ENCODE results near the gene RETREG1.

Gene RETREG1

DNA sequence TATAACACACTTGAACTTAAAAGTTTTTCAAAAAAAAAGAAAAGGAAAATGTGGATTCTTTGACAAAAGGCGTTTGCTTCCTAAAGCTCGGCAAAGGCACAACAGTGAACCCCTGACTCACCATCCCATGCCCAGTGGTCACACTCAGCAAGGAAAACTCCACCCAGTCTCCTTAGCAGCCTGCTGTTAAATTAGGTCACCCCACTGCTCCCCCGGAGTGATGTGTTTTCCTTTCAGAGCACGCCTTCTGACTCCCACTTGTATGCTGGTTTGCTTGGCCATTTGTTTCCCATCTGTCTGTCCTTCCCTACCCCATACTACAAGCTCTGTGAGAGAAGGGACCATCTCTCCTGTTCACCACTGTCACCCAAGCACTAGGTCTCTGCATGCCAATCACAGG lies 23.8 kb downstream of the RETREG1 start:
- no peak overlapping the region for H3K27ac ChIP-seq (ENCODE audit: low read length)
- H3K36me3 ChIP-seq (ENCODE audit: control insufficient read depth in 1 of 2, insufficient read depth in 2 of 2, low read length in 2 of 2) = no peaks in the 10 kb centered on the region
- no peaks in the 10 kb centered on the region for H3K4me1 ChIP-seq (ENCODE audit: control insufficient read depth in 1 of 2, insufficient read depth in 2 of 2, low read length in 2 of 2)
- no peak overlapping the region for H3K4me3 ChIP-seq (ENCODE audit: low read depth in 1 of 2, low read length in 2 of 2)
- H3K27me3 ChIP-seq (ENCODE audit: low read depth, low read length) = no peaks in the 10 kb centered on the region
- no peaks in the 10 kb centered on the region for H3K9me3 ChIP-seq (ENCODE audit: control insufficient read depth in 1 of 2, low read length in 2 of 2)

DNA sequence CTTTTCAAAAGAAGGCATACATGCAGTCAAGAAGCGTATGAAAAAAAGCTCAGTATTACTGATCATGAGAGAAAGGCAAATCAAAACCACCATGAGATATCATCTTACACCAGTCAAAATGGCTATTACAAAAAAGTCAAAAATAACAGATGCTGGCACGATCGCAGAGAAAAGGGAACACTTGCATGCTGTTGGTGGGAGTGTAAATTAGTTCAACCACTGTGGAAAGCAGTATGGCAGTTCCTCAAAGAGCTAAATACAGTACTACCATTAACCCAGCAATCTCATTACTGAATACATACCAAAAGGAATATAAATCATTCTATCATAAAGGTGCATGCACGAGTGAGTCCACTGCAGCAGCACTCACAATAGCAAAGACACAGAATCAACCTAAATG lies 24.5 kb downstream of the RETREG1 start:
- no peak overlapping the region for H3K4me3 ChIP-seq (ENCODE audit: low read depth in 1 of 2, low read length in 2 of 2)

DNA sequence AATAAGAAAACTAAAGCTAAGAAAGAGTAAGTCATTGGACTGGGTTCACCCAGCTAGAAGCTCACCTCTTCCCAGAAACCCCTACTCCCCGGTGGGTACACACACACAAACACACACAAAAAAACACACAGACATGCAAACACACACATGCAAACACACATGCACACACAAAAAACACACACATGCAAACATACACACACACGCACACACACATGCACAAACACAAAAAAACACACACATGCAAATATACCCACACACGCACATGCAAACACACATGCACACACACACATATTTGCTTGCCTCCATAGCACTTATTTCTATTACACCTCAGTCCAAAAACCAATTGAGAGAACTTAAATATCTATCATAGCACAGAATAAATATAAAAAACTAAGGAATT lies 26.1 kb downstream of the RETREG1 start:
- H3K4me1 ChIP-seq (ENCODE audit: control insufficient read depth in 1 of 2, insufficient read depth in 2 of 2, low read length in 2 of 2) = no peaks in the 10 kb centered on the region
- no peaks in the 10 kb centered on the region for H3K36me3 ChIP-seq (ENCODE audit: control insufficient read depth in 1 of 2, insufficient read depth in 2 of 2, low read length in 2 of 2)
- no peaks in the 10 kb centered on the region for H3K9me3 ChIP-seq (ENCODE audit: control insufficient read depth in 1 of 2, low read length in 2 of 2)
- no peaks in the 10 kb centered on the region for H3K27me3 ChIP-seq (ENCODE audit: low read depth, low read length)
- no peak overlapping the region for H3K27ac ChIP-seq (ENCODE audit: low read length)
- H3K4me3 ChIP-seq (ENCODE audit: low read depth in 1 of 2, low read length in 2 of 2) = no peak overlapping the region

More for the DNA sequence above, 24.5 kb downstream of the RETREG1 start:
- no peak overlapping the region for H3K27ac ChIP-seq (ENCODE audit: low read length)
- H3K27me3 ChIP-seq (ENCODE audit: low read depth, low read length) = no peaks in the 10 kb centered on the region
- no peaks in the 10 kb centered on the region for H3K36me3 ChIP-seq (ENCODE audit: control insufficient read depth in 1 of 2, insufficient read depth in 2 of 2, low read length in 2 of 2)
- H3K9me3 ChIP-seq (ENCODE audit: control insufficient read depth in 1 of 2, low read length in 2 of 2) = no peaks in the 10 kb centered on the region
- H3K4me1 ChIP-seq (ENCODE audit: control insufficient read depth in 1 of 2, insufficient read depth in 2 of 2, low read length in 2 of 2) = no peaks in the 10 kb centered on the region

DNA sequence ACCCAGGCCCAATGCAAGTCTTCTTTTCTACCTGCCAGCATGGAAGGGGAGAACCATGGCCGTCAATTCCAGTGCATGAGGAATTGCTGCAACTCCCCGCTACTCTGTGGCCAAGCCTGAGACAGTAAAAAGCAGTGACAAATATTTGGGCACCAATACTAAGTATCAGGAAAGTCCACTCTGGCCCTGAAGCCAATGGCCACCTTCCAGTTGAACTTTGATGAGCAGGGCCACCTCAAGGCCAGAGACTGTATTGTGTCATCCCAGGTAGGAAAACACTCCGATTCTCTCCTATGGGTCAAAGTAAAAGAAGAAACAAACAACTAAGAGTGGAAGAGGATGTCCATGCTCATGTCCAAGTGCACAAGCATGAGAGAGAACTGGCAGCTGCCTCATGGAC lies 27.1 kb downstream of the RETREG1 start:
- Histone ChIP-seq H3K9me3 (ENCODE audit: control insufficient read depth in 1 of 2, low read length in 2 of 2) (no peaks in the 10 kb centered on the region), H3K27me3 (ENCODE audit: low read depth, low read length) (no peaks in the 10 kb centered on the region), H3K4me3 (ENCODE audit: low read depth in 1 of 2, low read length in 2 of 2) (no peak overlapping the region), H3K4me1 (ENCODE audit: control insufficient read depth in 1 of 2, insufficient read depth in 2 of 2, low read length in 2 of 2) (no peaks in the 10 kb centered on the region), H3K27ac (ENCODE audit: low read length) (no peak overlapping the region), H3K36me3 (ENCODE audit: control insufficient read depth in 1 of 2, insufficient read depth in 2 of 2, low read length in 2 of 2) (no peaks in the 10 kb centered on the region)

DNA sequence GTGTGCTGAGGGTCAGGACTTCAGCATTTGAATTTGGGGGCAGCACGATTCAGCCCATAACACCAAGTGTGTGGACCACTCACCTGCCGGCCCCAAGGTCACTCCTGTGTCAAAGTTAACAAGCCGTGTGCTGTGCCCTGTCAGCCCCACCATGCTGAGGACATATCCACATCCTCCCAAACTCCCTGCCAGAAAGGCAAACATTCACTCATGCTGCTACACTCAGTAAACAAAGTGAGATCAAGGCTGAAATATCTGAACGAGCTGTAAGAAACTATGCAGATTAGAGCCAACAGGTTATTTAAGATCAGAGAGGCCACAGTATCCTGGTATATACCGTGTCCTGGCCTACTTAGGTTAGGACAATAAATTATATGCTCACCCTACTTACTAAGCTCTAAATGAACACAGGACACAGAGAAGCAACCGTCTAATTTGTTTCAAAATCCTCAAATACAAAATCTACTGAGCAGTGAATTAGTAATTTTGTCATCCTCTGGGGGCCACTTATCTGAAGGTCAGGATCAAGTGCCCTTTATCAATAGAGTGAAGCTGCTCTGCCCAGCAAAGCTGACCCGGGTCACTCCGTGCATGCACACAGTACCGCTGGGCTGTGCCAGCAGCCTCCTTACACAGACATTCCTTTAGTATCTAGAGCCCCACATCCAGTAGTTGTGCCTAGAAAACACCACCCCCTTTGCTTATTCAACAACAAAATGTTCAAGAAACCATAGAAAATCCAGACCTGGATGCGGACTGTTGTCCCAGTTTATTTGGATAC lies 28.2 kb downstream of the RETREG1 start:
- H3K9me3 ChIP-seq (ENCODE audit: control insufficient read depth in 1 of 2, low read length in 2 of 2) = no peaks in the 10 kb centered on the region
- no peaks in the 10 kb centered on the region for H3K27me3 ChIP-seq (ENCODE audit: low read depth, low read length)
- no peaks in the 10 kb centered on the region for H3K36me3 ChIP-seq (ENCODE audit: control insufficient read depth in 1 of 2, insufficient read depth in 2 of 2, low read length in 2 of 2)
- H3K27ac ChIP-seq (ENCODE audit: low read length) = no peak overlapping the region
- no peak overlapping the region for H3K4me3 ChIP-seq (ENCODE audit: low read depth in 1 of 2, low read length in 2 of 2)
- no peaks in the 10 kb centered on the region for H3K4me1 ChIP-seq (ENCODE audit: control insufficient read depth in 1 of 2, insufficient read depth in 2 of 2, low read length in 2 of 2)

DNA sequence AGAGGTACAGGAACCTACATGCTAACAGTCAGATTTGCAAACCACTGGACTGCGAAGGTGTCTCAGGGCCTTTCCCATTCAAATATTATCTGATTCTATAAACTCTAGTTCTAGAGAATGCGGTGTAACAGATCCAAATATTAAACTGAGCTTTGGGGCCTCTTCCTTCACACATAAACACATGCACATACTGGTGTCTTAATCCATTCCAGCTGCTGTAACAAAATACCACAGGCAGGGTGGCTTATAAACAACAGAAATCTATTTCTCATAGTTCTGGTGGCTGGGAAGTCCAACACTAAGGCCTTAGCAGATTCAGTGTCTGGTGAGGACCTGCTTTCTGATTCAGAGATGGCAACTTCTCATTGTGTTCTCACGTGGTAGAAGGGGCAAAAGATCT lies 30.2 kb downstream of the RETREG1 start:
- H3K9me3 ChIP-seq (ENCODE audit: control insufficient read depth in 1 of 2, low read length in 2 of 2) = no peaks in the 10 kb centered on the region
- H3K4me3 ChIP-seq (ENCODE audit: low read depth in 1 of 2, low read length in 2 of 2) = no peak overlapping the region
- no peaks in the 10 kb centered on the region for H3K27me3 ChIP-seq (ENCODE audit: low read depth, low read length)
- H3K4me1 ChIP-seq (ENCODE audit: control insufficient read depth in 1 of 2, insufficient read depth in 2 of 2, low read length in 2 of 2) = no peaks in the 10 kb centered on the region
- H3K27ac ChIP-seq (ENCODE audit: low read length) = no peak overlapping the region
- H3K36me3 ChIP-seq (ENCODE audit: control insufficient read depth in 1 of 2, insufficient read depth in 2 of 2, low read length in 2 of 2) = no peaks in the 10 kb centered on the region

DNA sequence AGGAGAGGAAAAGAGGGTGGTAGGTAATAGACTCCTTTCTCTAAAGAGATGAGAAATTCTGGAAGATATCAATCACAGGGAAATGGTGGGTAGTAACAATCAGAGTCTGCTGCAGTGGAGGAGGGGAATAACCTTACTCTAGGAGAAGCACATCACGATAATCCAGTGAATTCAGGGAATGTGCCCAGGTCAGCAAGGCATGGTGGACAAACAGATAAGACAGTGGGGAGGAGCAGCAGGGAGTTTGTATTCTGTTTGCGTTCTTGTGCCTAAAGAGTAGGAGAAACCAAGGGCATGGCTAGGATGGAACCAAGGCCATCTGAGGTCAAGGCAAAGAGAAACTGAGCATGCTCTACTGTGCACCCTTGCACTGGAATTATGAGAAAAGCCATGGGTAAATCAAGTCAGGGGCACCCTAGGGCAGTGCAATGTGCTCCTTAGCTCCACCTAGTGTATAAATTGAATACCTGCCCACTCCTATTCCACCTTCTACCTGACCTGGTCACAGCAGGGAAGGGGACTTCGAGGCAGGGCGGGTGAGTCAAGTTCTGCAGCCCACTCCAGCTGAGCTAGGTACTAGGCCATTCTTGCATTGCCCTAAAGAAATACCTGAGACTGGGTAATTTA lies 31.6 kb downstream of the RETREG1 start:
- Histone ChIP-seq H3K4me1 (ENCODE audit: control insufficient read depth in 1 of 2, insufficient read depth in 2 of 2, low read length in 2 of 2) (peaks cover 0 to 4% of the 10 kb centered on the region in 2 donors), H3K27me3 (ENCODE audit: low read depth, low read length) (no peaks in the 10 kb centered on the region), H3K4me3 (ENCODE audit: low read depth in 1 of 2, low read length in 2 of 2) (no peak overlapping the region), H3K9me3 (ENCODE audit: control insufficient read depth in 1 of 2, low read length in 2 of 2) (no peaks in the 10 kb centered on the region), H3K36me3 (ENCODE audit: control insufficient read depth in 1 of 2, insufficient read depth in 2 of 2, low read length in 2 of 2) (no peaks in the 10 kb centered on the region), H3K27ac (ENCODE audit: low read length) (no peak overlapping the region)

DNA sequence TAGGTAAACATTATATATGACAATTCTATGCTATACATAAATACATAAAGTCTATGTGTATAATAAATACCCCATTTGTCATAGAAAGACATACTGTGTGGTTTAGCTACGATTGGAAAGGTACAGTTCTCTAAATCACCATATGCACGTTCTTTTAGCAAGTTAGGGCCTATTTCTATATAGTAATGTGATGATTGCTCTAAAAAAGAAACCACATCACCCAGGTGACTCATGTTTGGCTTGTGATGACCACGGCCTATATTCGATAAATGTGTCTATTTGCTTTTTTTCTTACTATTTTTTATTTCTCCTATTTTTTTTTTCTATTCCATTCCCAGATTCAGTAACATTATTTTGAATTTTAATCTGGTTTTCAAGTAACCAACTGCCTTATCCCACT lies 34.7 kb downstream of the RETREG1 start:
- Histone ChIP-seq H3K9me3 (ENCODE audit: control insufficient read depth in 1 of 2, low read length in 2 of 2) (no peaks in the 10 kb centered on the region), H3K4me3 (ENCODE audit: low read depth in 1 of 2, low read length in 2 of 2) (no peak overlapping the region), H3K27ac (ENCODE audit: low read length) (no peak overlapping the region), H3K4me1 (ENCODE audit: control insufficient read depth in 1 of 2, insufficient read depth in 2 of 2, low read length in 2 of 2) (peaks cover 0 to 11% of the 10 kb centered on the region in 2 donors), H3K36me3 (ENCODE audit: control insufficient read depth in 1 of 2, insufficient read depth in 2 of 2, low read length in 2 of 2) (no peaks in the 10 kb centered on the region), H3K27me3 (ENCODE audit: low read depth, low read length) (no peaks in the 10 kb centered on the region)

DNA sequence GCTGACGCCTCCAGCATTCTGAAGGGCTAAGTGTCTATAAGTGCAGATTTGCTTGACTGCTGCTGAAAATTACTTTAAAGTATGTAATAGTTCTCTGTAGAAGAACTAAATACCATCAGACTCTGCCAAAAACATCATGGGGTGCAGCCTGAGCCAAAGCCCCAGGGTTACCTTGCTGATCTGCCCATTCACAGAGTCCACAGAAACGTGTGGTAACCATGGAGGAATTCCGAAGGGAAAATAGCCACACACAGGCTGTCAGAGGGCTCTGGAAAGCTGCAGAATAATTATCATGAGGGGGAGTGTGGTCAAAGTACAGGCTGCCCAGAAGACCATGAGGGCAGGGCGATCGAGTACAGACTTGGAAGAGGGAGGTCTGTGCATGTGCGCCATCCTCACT lies 36.4 kb downstream of the RETREG1 start:
- Histone ChIP-seq H3K4me3 (ENCODE audit: low read depth in 1 of 2, low read length in 2 of 2) (no peak overlapping the region), H3K4me1 (ENCODE audit: control insufficient read depth in 1 of 2, insufficient read depth in 2 of 2, low read length in 2 of 2) (peaks cover 0 to 11% of the 10 kb centered on the region in 2 donors), H3K36me3 (ENCODE audit: control insufficient read depth in 1 of 2, insufficient read depth in 2 of 2, low read length in 2 of 2) (no peaks in the 10 kb centered on the region), H3K9me3 (ENCODE audit: control insufficient read depth in 1 of 2, low read length in 2 of 2) (no peaks in the 10 kb centered on the region), H3K27me3 (ENCODE audit: low read depth, low read length) (no peaks in the 10 kb centered on the region), H3K27ac (ENCODE audit: low read length) (no peak overlapping the region)

DNA sequence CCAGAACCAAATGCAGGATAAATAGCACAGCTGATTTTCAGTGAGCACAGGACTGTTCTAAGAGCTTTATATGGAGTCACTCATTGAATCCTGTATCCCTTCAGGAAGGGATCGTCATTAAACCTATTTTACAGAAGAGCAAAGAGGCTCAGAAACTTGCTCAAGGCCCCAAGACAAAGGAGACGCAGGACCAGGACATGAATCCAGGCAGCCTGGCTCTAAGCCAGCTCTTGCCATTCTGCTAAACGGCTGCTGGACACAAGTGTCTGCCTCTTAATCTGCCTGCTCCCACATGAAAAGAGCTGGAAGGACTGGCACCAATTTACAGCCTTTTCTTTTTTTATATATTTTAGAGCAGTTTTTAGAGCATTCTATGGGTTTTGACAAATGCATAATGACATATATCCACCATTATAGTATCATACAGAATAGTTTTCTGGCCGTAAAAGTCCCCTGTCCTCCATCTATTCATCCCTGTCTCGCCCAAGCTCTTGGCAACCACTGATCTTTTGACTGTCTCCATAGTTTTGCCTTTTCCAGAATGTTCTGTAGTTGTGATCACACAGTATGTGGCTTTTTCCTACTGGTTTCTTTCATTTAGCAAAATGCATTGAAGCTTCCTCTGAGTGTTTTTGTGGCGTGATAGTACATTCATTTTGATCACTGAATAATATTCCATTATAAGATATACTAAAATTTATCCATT lies 37.5 kb downstream of the RETREG1 start:
- Histone ChIP-seq H3K9me3 (ENCODE audit: control insufficient read depth in 1 of 2, low read length in 2 of 2) (no peaks in the 10 kb centered on the region), H3K27ac (ENCODE audit: low read length) (no peak overlapping the region), H3K36me3 (ENCODE audit: control insufficient read depth in 1 of 2, insufficient read depth in 2 of 2, low read length in 2 of 2) (no peaks in the 10 kb centered on the region), H3K27me3 (ENCODE audit: low read depth, low read length) (no peaks in the 10 kb centered on the region), H3K4me3 (ENCODE audit: low read depth in 1 of 2, low read length in 2 of 2) (no peak overlapping the region), H3K4me1 (ENCODE audit: control insufficient read depth in 1 of 2, insufficient read depth in 2 of 2, low read length in 2 of 2) (peaks cover 0 to 11% of the 10 kb centered on the region in 2 donors)

DNA sequence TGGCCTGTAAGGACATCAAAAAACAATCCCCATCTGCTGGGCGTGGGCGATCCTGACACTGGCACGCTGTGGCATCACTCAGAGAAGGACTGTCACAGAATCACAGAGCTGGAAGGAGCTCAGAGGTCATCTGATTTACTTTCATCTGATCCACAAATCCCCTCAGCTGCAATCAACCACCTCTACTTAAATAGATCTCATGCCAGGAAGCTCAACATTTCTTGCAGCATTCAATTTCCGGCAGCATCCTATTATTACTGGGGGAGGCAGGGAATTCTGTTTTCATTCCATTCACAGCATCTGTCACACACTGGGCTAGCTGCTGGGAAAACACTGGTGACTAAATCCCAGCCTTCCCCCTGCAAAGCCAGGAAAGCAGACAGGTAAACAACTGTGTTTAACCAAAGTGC lies 38.3 kb downstream of the RETREG1 start:
- Histone ChIP-seq H3K27ac (ENCODE audit: low read length) (no peak overlapping the region), H3K4me3 (ENCODE audit: low read depth in 1 of 2, low read length in 2 of 2) (no peak overlapping the region), H3K9me3 (ENCODE audit: control insufficient read depth in 1 of 2, low read length in 2 of 2) (no peaks in the 10 kb centered on the region), H3K36me3 (ENCODE audit: control insufficient read depth in 1 of 2, insufficient read depth in 2 of 2, low read length in 2 of 2) (no peaks in the 10 kb centered on the region), H3K27me3 (ENCODE audit: low read depth, low read length) (no peaks in the 10 kb centered on the region), H3K4me1 (ENCODE audit: control insufficient read depth in 1 of 2, insufficient read depth in 2 of 2, low read length in 2 of 2) (peaks cover 0 to 11% of the 10 kb centered on the region in 2 donors)

All from muscle layer of duodenum (tissue), 2 donors.